ENCODE results near the gene LAMA5. TPM values are rescaled to one million over a fixed set of nuclear protein-coding genes. Genes with fewer than 3 reads are reported as not detected.
A peak's percentile ranks its signal among the peaks of the same experiment; 100 is the strongest.

LAMA5 gene
- total RNA-seq, 1 experiment from 2014 or later = 321 TPM

DNA sequence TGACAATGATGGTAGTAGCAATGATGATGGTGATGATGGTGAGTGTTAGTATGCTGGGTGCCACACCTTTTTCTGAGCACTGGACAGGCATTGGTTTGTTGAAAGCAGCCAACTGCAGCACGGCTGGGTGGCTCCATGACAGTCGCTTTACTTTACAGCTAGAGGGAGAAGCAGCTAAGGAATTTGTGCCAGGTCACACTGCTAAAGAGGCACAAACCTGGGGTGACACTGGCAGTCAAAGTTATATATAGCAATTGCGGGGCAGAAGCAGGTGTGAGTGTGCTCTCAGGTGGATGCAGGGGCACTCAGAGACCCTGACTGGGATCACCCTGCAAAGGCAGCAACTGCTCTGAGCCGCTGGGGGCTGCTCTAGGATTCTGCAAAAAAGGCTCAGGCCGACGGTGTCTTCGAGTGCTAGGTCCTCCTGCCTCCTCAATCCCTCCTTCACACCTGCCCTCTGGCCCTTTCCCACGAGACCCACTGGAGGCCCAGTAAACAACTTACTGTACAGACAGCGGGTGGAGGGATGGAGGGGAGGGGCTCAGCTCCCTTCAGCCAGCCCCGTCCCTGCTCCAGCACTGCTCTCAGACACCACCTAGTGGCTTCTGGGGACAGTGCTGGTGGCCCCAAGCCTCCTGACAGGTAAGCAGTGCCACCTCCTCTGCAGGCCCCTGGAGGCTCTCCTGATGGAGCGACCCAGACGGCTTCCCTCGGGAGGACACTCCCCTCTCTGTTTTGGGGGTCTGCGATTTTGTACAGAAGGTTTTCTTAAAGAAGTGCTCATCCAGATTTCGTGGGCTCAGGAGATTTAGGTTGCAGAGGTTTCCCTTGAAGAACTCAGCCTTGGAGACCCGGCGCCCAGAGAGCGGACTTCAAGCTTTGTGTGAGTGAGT is 15.4 kb upstream of the LAMA5 start:
- no peak overlapping the region for H2AFZ ChIP-seq (ENCODE audit: low read depth, low read length, poor library complexity, severe bottlenecking)
- intact Hi-C loops (cut with micrococcal nuclease) = loop anchor here (1.0 to 5.0 kb wide), 2 partner anchors 80 to 370 kb away; partner anchors contain the start of gene ADRM1

More for the DNA sequence above, 15.4 kb upstream of the LAMA5 start:
- Histone ChIP-seq H3K4me2 (ENCODE audit: low read length) (no peak overlapping the region), H3K4me3 (replicated peaks in 1 of 2; ENCODE audit: low read depth in 1 of 2, low read length in 2 of 2) (no peak overlapping the region), H3K79me2 (ENCODE audit: insufficient read depth, low read length) (peaks cover 41% of the 10 kb centered on the region), H3K9me2 (ENCODE audit: insufficient read depth) (no peaks in the 10 kb centered on the region), H3K27ac (ENCODE audit: low read depth, low read length) (peak overlapping the region; percentile 20; the same call in 1 of the 2 replicates), H3K9me3 (ENCODE audit: control insufficient read depth in 1 of 2, insufficient read depth in 1 of 2, low read depth in 1 of 2, low read length in 2 of 2) (no peaks in the 10 kb centered on the region), H3K36me3 (ENCODE audit: control insufficient read depth in 1 of 2, insufficient read depth in 2 of 2, low read length in 2 of 2) (peaks cover 0 to 9% of the 10 kb centered on the region in 2 experiments; a peak in 2 of 4 replicates), H3K27me3 (ENCODE audit: insufficient read depth, low read length) (no peaks in the 10 kb centered on the region), H3K4me1 (ENCODE audit: control insufficient read depth in 1 of 2, insufficient read depth in 2 of 2, low read length in 2 of 2) (peaks cover 21 to 42% of the 10 kb centered on the region in 2 experiments), H4K20me1 (ENCODE audit: insufficient read depth) (no peaks in the 10 kb centered on the region), H3K9ac (ENCODE audit: low read length) (no peak overlapping the region)
- ChIA-PET RAD21 (ENCODE audit: low non-redundant PET in 1 of 2, low total read pairs in 2 of 2, uncharacterized antibody in 2 of 2, unreplicated experiment in 2 of 2) (interaction anchor here in 1 of 2 experiments (0.6 to 1.0 kb wide), 2 partner anchors 54 to 80 kb away, joined by 3 to 8 read pairs; partner anchors contain the start of gene ADRM1), CTCF (interaction anchor here (0.6 to 1.9 kb wide), 12 partner anchors 8 to 372 kb away, joined by 4 to 25 read pairs (median 6); partner anchors contain the start of gene ADRM1), POLR2A (interaction anchor here (0.9 to 1.5 kb wide), 3 partner anchors 17 to 82 kb away, joined by 3 to 4 read pairs (median 4); no protein-coding TSS in a partner anchor)
- ATAC-seq (peak; percentile 80), DNase-seq (ENCODE audit: low read depth, low spot score) (peak; percentile 61)
- TF ChIP-seq ZFX (IDR thresholded peaks at IDR 0.05) (no peak), POLR2AphosphoS5 (IDR thresholded peaks at IDR 0.05; ENCODE audit: low read depth, low read length) (peak; percentile 41; the same call in 1 of the 2 replicates), POLR2A (IDR thresholded peaks at IDR 0.05; ENCODE audit: borderline replicate concordance, extremely low read depth, insufficient read depth, insufficient read length) (no peak), EGR1 (IDR thresholded peaks at IDR 0.05; ENCODE audit: low read depth) (no peak), ELF1 (IDR thresholded peaks at IDR 0.05; ENCODE audit: borderline replicate concordance, low read depth) (no peak), SIN3A (IDR thresholded peaks at IDR 0.05; ENCODE audit: low read depth) (no peak), RAD21 (IDR thresholded peaks at IDR 0.05; ENCODE audit: low read depth) (peak; percentile 95), CBX3 (IDR thresholded peaks at IDR 0.05; ENCODE audit: low read depth) (no peak), TCF7L2 (IDR thresholded peaks at IDR 0.05; ENCODE audit: borderline replicate concordance, extremely low read depth, insufficient read depth, insufficient read length) (no peak), JUND (IDR thresholded peaks at IDR 0.05) (no peak), EZH2phosphoT487 (IDR thresholded peaks at IDR 0.05; ENCODE audit: borderline replicate concordance) (no peak), FOSL1 (IDR thresholded peaks at IDR 0.05; ENCODE audit: low read depth) (no peak), SRF (IDR thresholded peaks at IDR 0.05; ENCODE audit: low read depth) (no peak)
- TF ChIP-seq, protein P1, sequence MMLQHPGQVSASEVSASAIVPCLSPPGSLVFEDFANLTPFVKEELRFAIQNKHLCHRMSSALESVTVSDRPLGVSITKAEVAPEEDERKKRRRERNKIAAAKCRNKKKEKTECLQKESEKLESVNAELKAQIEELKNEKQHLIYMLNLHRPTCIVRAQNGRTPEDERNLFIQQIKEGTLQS (IDR thresholded peaks at IDR 0.05) = no peak
- TF ChIP-seq, protein P2, sequence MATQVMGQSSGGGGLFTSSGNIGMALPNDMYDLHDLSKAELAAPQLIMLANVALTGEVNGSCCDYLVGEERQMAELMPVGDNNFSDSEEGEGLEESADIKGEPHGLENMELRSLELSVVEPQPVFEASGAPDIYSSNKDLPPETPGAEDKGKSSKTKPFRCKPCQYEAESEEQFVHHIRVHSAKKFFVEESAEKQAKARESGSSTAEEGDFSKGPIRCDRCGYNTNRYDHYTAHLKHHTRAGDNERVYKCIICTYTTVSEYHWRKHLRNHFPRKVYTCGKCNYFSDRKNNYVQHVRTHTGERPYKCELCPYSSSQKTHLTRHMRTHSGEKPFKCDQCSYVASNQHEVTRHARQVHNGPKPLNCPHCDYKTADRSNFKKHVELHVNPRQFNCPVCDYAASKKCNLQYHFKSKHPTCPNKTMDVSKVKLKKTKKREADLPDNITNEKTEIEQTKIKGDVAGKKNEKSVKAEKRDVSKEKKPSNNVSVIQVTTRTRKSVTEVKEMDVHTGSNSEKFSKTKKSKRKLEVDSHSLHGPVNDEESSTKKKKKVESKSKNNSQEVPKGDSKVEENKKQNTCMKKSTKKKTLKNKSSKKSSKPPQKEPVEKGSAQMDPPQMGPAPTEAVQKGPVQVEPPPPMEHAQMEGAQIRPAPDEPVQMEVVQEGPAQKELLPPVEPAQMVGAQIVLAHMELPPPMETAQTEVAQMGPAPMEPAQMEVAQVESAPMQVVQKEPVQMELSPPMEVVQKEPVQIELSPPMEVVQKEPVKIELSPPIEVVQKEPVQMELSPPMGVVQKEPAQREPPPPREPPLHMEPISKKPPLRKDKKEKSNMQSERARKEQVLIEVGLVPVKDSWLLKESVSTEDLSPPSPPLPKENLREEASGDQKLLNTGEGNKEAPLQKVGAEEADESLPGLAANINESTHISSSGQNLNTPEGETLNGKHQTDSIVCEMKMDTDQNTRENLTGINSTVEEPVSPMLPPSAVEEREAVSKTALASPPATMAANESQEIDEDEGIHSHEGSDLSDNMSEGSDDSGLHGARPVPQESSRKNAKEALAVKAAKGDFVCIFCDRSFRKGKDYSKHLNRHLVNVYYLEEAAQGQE (IDR thresholded peaks at IDR 0.05; ENCODE audit: low read depth) = no peak
- TF ChIP-seq, protein P3, sequence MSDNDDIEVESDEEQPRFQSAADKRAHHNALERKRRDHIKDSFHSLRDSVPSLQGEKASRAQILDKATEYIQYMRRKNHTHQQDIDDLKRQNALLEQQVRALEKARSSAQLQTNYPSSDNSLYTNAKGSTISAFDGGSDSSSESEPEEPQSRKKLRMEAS (IDR thresholded peaks at IDR 0.05) = no peak
- TF ChIP-seq, protein P4, sequence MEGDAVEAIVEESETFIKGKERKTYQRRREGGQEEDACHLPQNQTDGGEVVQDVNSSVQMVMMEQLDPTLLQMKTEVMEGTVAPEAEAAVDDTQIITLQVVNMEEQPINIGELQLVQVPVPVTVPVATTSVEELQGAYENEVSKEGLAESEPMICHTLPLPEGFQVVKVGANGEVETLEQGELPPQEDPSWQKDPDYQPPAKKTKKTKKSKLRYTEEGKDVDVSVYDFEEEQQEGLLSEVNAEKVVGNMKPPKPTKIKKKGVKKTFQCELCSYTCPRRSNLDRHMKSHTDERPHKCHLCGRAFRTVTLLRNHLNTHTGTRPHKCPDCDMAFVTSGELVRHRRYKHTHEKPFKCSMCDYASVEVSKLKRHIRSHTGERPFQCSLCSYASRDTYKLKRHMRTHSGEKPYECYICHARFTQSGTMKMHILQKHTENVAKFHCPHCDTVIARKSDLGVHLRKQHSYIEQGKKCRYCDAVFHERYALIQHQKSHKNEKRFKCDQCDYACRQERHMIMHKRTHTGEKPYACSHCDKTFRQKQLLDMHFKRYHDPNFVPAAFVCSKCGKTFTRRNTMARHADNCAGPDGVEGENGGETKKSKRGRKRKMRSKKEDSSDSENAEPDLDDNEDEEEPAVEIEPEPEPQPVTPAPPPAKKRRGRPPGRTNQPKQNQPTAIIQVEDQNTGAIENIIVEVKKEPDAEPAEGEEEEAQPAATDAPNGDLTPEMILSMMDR (IDR thresholded peaks at IDR 0.05 in 2 of 3, conservative IDR thresholded peaks at IDR 0.05 in 1 of 3; ENCODE audit: borderline replicate concordance in 1 of 3, insufficient read depth in 1 of 3, low read depth in 2 of 3, low read length in 2 of 3) = peak; percentile 92 to 96 (median 96)
- TF ChIP-seq, protein P5, sequence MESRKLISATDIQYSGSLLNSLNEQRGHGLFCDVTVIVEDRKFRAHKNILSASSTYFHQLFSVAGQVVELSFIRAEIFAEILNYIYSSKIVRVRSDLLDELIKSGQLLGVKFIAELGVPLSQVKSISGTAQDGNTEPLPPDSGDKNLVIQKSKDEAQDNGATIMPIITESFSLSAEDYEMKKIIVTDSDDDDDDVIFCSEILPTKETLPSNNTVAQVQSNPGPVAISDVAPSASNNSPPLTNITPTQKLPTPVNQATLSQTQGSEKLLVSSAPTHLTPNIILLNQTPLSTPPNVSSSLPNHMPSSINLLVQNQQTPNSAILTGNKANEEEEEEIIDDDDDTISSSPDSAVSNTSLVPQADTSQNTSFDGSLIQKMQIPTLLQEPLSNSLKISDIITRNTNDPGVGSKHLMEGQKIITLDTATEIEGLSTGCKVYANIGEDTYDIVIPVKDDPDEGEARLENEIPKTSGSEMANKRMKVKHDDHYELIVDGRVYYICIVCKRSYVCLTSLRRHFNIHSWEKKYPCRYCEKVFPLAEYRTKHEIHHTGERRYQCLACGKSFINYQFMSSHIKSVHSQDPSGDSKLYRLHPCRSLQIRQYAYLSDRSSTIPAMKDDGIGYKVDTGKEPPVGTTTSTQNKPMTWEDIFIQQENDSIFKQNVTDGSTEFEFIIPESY (IDR thresholded peaks at IDR 0.05; ENCODE audit: extremely low read depth, insufficient replicate concordance, low read length) = no peak
- BruUV-seq (replicated peaks) = no TSS peak
